Endothelial cell of umbilical vein (primary cell): ENCODE results near the gene AHSP. TPM values are rescaled to one million over a fixed set of nuclear protein-coding genes. Genes with fewer than 3 reads are reported as not detected.

Experiments
- BruUV-seq: library from RNA; stranded (reverse); fragments of 400-500 nt; replicated peaks from 2 replicates; lab custom pipeline; 2021; lab: Mats Ljungman, UMichigan
- CTCF ChIA-PET: fragments of 300-600, 350-600 bp; sonication (Branson Sonifier 250); formaldehyde crosslinking; loops from one replicate; lab custom pipeline; 2021; ENCODE audit warnings: antibody characterized with exemption, inconsistent platforms; lab: Charles Lee
- POLR2A ChIA-PET: fragments of 300-600, 350-600 bp; sonication (Branson Sonifier 250); formaldehyde crosslinking; loops from one replicate; lab custom pipeline; 2021; ENCODE audit warnings: antibody characterized with exemption, inconsistent platforms; lab: Charles Lee
- DNase-seq: peaks from one replicate; pipeline ENCODE4 v3.0.0-alpha.2; 2011; ENCODE audit warnings: low read depth, low spot score
- FAIRE-seq: peaks from 2 replicates; lab custom pipeline; 2011; peaks lifted over from hg19 to GRCh38; lab: Jason Lieb, UNC
- H2AFZ ChIP-seq: 2 replicates; pipeline ENCODE4 v1.6.0; 2012; ENCODE audit warnings: low read depth, low read length, control low read depth, inconsistent platforms
- H3K27ac ChIP-seq: 2 replicates; pipeline ENCODE4 v1.5.1; 2011; ENCODE audit warnings: low read depth, mild to moderate bottlenecking, control low read depth, low read length, moderate library complexity; ENCODE audit not compliant: insufficient read depth
- H3K27me3 ChIP-seq, 2 experiments: 2 replicates each; pipeline versions ENCODE4 v1.6.0 to v1.6.1; 2011; ENCODE audit warnings: low read length in 2 of 2, mixed read lengths in 1 of 2; ENCODE audit not compliant: control insufficient read depth in 2 of 2, insufficient read depth in 2 of 2
- H3K36me3 ChIP-seq, 2 experiments: 2 replicates in 1 of 2; 3 replicates in 1 of 2; pipeline ENCODE4 v1.5.1; 2011; ENCODE audit warnings: low read length in 2 of 2, mild to moderate bottlenecking in 1 of 2, moderate library complexity in 1 of 2; ENCODE audit not compliant: control insufficient read depth in 2 of 2, insufficient read depth in 2 of 2; ENCODE audit errors: extremely low read depth in 1 of 2
- H3K4me1 ChIP-seq: 3 replicates; pipeline ENCODE4 v1.5.1; 2011; ENCODE audit warnings: mild to moderate bottlenecking, low read length; ENCODE audit not compliant: control insufficient read depth, insufficient read depth; ENCODE audit errors: extremely low read depth
- H3K4me2 ChIP-seq: 2 replicates; pipeline ENCODE4 v1.6.1; 2011; ENCODE audit warnings: low read length, control low read depth, mixed read lengths; ENCODE audit not compliant: insufficient read depth
- H3K4me3 ChIP-seq, 3 experiments: fragments of 200-600 bp in 1 of 3; sonication (generic), shearing (Covaris generic) in 1 of 3; replicated peaks in 1 of 3; 2 replicates each; pipeline ENCODE4 v1.5.1; 2011 to 2016; ENCODE audit warnings: control low read depth in 3 of 3, low read length in 3 of 3, mild to moderate bottlenecking in 2 of 3, inconsistent platforms in 1 of 3, low read depth in 1 of 3, moderate library complexity in 1 of 3; ENCODE audit not compliant: insufficient read depth in 1 of 3
- H3K79me2 ChIP-seq: 2 replicates; pipeline ENCODE4 v1.6.0; 2012; ENCODE audit warnings: low read length, inconsistent platforms; ENCODE audit not compliant: control insufficient read depth, insufficient read depth
- H3K9ac ChIP-seq: replicated peaks from 2 replicates; pipeline ENCODE3; 2011; ENCODE audit warnings: low read length, control low read depth; ENCODE audit not compliant: insufficient read depth; ENCODE audit errors: extremely low read depth
- H3K9me1 ChIP-seq: replicated peaks from 3 replicates; pipeline ENCODE4 v1.6.0; 2011; ENCODE audit warnings: mild to moderate bottlenecking, low read length; ENCODE audit not compliant: control insufficient read depth, insufficient read depth; ENCODE audit errors: extremely low read depth
- H3K9me3 ChIP-seq: replicated peaks from 2 replicates; pipeline ENCODE4 v1.5.1; 2012; ENCODE audit warnings: low read length, inconsistent platforms; ENCODE audit not compliant: control insufficient read depth, insufficient read depth
- H4K20me1 ChIP-seq: replicated peaks from 2 replicates; pipeline ENCODE3; 2011; ENCODE audit warnings: mild to moderate bottlenecking, low read length; ENCODE audit not compliant: control insufficient read depth, insufficient read depth; ENCODE audit errors: extremely low read depth
- EZH2 ChIP-seq: IDR thresholded peaks from 2 replicates; pipeline ENCODE4 v1.6.1; 2012; ENCODE audit warnings: borderline replicate concordance, low read depth, mild to moderate bottlenecking, moderate library complexity, low read length, inconsistent platforms; ENCODE audit not compliant: severe bottlenecking
- FOS ChIP-seq: IDR thresholded peaks from 2 replicates; pipeline ENCODE4 v1.6.1; 2011; ENCODE audit warnings: mild to moderate bottlenecking, low read length, moderate library complexity, borderline replicate concordance; ENCODE audit not compliant: insufficient read depth
- GATA2 ChIP-seq: IDR thresholded peaks from 2 replicates; pipeline ENCODE4 v1.7.0; 2011; ENCODE audit warnings: low read depth, mild to moderate bottlenecking, moderate library complexity, mixed read lengths, low read length; ENCODE audit not compliant: insufficient read length, insufficient read depth
- JUN ChIP-seq: IDR thresholded peaks from 2 replicates; pipeline ENCODE4 v1.6.1; 2011; ENCODE audit warnings: borderline replicate concordance, low read depth; ENCODE audit not compliant: insufficient read length, insufficient read depth
- MYC ChIP-seq: IDR thresholded peaks from one replicate; pipeline ENCODE4 v1.6.1; 2011; ENCODE audit warnings: mild to moderate bottlenecking, low read depth, low read length
- POLR2A ChIP-seq: IDR thresholded peaks from 2 replicates; pipeline ENCODE4 v1.6.1; 2012; ENCODE audit warnings: low read depth, mild to moderate bottlenecking, control low read depth, low read length
- POLR2AphosphoS5 ChIP-seq: IDR thresholded peaks from 2 replicates; pipeline ENCODE4 v1.6.1; 2012; ENCODE audit warnings: low read depth, mild to moderate bottlenecking, control low read depth, low read length, moderate library complexity; ENCODE audit not compliant: insufficient read depth
- dilution Hi-C: fragments of 300-500 bp; cut with MboI; formaldehyde crosslinking; loops from one replicate; pipeline ENCODE4 v1.15.0; 2019; ENCODE audit warnings: low sequenced_read_pairs; ENCODE audit not compliant: extremely low pct_ligation_motif_present
- intact Hi-C: fragments of 100-400 bp; cut with micrococcal nuclease; formaldehyde crosslinking; loops from one replicate; pipeline ENCODE4 v1.10.0; 2022
- polyA plus RNA-seq, 4 experiments: library from polyadenylated mRNA; depleted of rRNA in 3 of 4; stranded (reverse) in 3 of 4; unstranded in 1 of 4; fragments of >200 nt; gene quantifications; 2 replicates each; pipeline versions ENCODE4 v1.2.1 to v1.2.3, GENCODE V29; 2011 to 2012; ENCODE audit warnings: missing spikeins in 1 of 4
- total RNA-seq: library from RNA; stranded (reverse); gene quantifications from 2 replicates; pipeline ENCODE4 v1.2.3, GENCODE V29; 2021
- TF ChIP-seq, protein P1 (sequence below), 2 donors: IDR thresholded peaks; 1 replicate in 1 of 2; 2 replicates in 1 of 2; pipeline ENCODE4 v1.5.1; 2011; ENCODE audit warnings: low read length in 2 of 2, mild to moderate bottlenecking in 2 of 2, moderate library complexity in 2 of 2, control low read depth in 1 of 2, inconsistent platforms in 1 of 2, low read depth in 1 of 2; ENCODE audit not compliant: insufficient read depth in 1 of 2; ENCODE audit errors: extremely low read depth in 1 of 2
- TF ChIP-seq, protein P2 (sequence below): IDR thresholded peaks from 2 replicates; pipeline ENCODE4 v1.6.1; 2011; ENCODE audit not compliant: insufficient read depth, insufficient read length

The AHSP gene
- total and polyA plus RNA-seq, 2 donors (not counting 3 experiments of a cell fraction or from before 2014, with no cell fraction given), result not detected

DNA sequence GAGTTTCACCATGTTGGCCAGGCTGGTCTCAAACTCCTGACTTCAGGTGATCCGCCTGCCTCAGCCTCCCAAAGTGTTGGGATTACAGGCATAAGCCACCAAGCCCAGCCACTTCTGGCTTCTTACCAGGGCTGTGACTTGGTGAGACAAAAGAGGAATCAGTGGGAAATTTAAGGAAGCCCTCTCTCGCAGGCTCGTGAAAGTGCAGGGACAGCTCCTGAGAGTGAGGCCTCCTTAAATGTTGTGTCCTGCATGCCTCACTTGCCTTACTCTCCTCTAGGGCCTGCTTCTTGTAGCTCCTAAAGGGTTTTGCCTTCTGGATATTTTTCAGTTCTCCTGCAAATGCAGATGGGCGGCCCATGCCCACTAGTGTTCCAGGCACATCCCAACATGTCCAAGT lies 5.2 kb downstream of the AHSP start:
- TF ChIP-seq EZH2 (no peak), FOS (no peak), POLR2A (no peak), MYC (no peak), GATA2 (no peak), JUN (no peak), POLR2AphosphoS5 (no peak)
- TF ChIP-seq, protein P1, sequence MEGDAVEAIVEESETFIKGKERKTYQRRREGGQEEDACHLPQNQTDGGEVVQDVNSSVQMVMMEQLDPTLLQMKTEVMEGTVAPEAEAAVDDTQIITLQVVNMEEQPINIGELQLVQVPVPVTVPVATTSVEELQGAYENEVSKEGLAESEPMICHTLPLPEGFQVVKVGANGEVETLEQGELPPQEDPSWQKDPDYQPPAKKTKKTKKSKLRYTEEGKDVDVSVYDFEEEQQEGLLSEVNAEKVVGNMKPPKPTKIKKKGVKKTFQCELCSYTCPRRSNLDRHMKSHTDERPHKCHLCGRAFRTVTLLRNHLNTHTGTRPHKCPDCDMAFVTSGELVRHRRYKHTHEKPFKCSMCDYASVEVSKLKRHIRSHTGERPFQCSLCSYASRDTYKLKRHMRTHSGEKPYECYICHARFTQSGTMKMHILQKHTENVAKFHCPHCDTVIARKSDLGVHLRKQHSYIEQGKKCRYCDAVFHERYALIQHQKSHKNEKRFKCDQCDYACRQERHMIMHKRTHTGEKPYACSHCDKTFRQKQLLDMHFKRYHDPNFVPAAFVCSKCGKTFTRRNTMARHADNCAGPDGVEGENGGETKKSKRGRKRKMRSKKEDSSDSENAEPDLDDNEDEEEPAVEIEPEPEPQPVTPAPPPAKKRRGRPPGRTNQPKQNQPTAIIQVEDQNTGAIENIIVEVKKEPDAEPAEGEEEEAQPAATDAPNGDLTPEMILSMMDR (IDR thresholded peaks at IDR 0.05; ENCODE audit: extremely low read depth in 1 of 2, insufficient read depth in 1 of 2, low read depth in 1 of 2, low read length in 2 of 2), result no peak
- TF ChIP-seq, protein P2, sequence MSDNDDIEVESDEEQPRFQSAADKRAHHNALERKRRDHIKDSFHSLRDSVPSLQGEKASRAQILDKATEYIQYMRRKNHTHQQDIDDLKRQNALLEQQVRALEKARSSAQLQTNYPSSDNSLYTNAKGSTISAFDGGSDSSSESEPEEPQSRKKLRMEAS, result no peak
- no peak overlapping the region for H2AFZ ChIP-seq
- DNase-seq (no peak), FAIRE-seq (no peak)
- H3K27ac ChIP-seq, result no peak overlapping the region
- no peak overlapping the region for H3K9ac ChIP-seq
- H3K36me3 ChIP-seq, result no peaks in the 10 kb centered on the region
- peaks cover 27 to 39% of the 10 kb centered on the region in 2 experiments for H3K27me3 ChIP-seq
- intact Hi-C loops, result no loop called here
- H3K9me1 ChIP-seq, result no peaks in the 10 kb centered on the region
- no peaks in the 10 kb centered on the region for H3K9me3 ChIP-seq
- no peaks in the 10 kb centered on the region for H3K4me1 ChIP-seq
- no peaks in the 10 kb centered on the region for H4K20me1 ChIP-seq
- CTCF ChIA-PET, result no interaction called here
- POLR2A ChIA-PET, result no interaction called here
- H3K4me2 ChIP-seq, result no peak overlapping the region
- no peak overlapping the region for H3K4me3 ChIP-seq
- H3K79me2 ChIP-seq, result no peaks in the 10 kb centered on the region
- dilution Hi-C loops, result no loop called here
- no TSS peak for BruUV-seq
